ENCODE results near the gene CIAO2B. TPM values are rescaled to one million over a fixed set of nuclear protein-coding genes. Genes with fewer than 3 reads are reported as not detected.

The CIAO2B gene
- total RNA-seq, 1 experiment from 2014 or later: 83.0 TPM

DNA sequence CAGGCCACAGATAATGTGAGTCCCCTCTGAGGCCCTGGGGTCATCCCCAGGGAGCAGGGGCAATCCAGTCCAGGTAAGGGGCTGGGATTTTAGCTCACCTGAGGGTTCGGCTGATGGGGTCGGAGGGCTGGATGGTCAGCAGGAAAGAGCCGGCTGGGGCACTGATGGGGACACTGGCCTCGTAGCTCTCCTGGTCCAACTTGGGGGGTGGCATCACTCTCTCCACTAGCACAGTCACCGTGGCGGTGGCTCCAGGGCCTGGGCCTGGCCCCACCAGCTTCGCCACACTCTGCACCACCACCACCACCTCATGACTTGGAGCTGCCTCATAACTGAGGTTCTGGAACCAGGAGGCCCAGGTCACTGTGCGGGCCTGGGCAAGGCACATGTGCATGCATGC, 22.4 kb downstream of the CIAO2B start:
- no peak overlapping the region for H4K8ac ChIP-seq (replicated peaks; ENCODE audit: insufficient read length, low read depth, low read length)
- H2AFZ ChIP-seq (ENCODE audit: low read length): no peak overlapping the region
- no peaks in the 10 kb centered on the region for H3K23me2 ChIP-seq (ENCODE audit: insufficient read length, low read depth, low read length, poor library complexity, severe bottlenecking)
- no peaks in the 10 kb centered on the region for H3K79me1 ChIP-seq (ENCODE audit: insufficient read depth, low read depth, low read length, poor library complexity, severe bottlenecking)
- no CpG with 5 or more reads among the region's 8 CpGs for WGBS (ENCODE audit: extremely low coverage, insufficient read length, low lambda C conversion rate)
- Mint-ChIP-seq H3K27me3 (ENCODE audit: low read depth) (peaks cover 43% of the 10 kb centered on the region), H3K36me3 (ENCODE audit: insufficient read depth in 1 of 3, low read depth in 3 of 3) (no peaks in the 10 kb centered on the region; a peak in 1 of 7 replicates), H3K4me3 (no peak overlapping the region), H3K9me3 (no peaks in the 10 kb centered on the region), H3K4me1 (peaks cover 0 to 5% of the 10 kb centered on the region in 2 experiments; a peak in 2 of 4 replicates), H3K27ac (no peak overlapping the region)
- no peak overlapping the region for H2BK12ac ChIP-seq (ENCODE audit: insufficient read length, low read depth, low read length)
- H3K9me3 ChIP-seq (ENCODE audit: control insufficient read depth, low read depth, low read length): no peaks in the 10 kb centered on the region
- H3K18ac ChIP-seq (ENCODE audit: insufficient read length, low read depth, low read length): no peak overlapping the region
- H3K4me1 ChIP-seq (ENCODE audit: insufficient read depth, low read length): no peaks in the 10 kb centered on the region
- H4K91ac ChIP-seq (ENCODE audit: insufficient read length, low read depth, low read length): no peak overlapping the region
- no peak overlapping the region for H3K14ac ChIP-seq (ENCODE audit: insufficient read depth, low read length)
- no peaks in the 10 kb centered on the region for H3K79me2 ChIP-seq (ENCODE audit: insufficient read depth, low read length)
- H3K27me3 ChIP-seq (ENCODE audit: insufficient read depth, low read length): no peaks in the 10 kb centered on the region
- no peak overlapping the region for H3K23ac ChIP-seq (ENCODE audit: insufficient read length, low read depth, low read length)
- no peak overlapping the region for H2BK15ac ChIP-seq (ENCODE audit: low read depth, low read length)
- TF ChIP-seq, protein P1, sequence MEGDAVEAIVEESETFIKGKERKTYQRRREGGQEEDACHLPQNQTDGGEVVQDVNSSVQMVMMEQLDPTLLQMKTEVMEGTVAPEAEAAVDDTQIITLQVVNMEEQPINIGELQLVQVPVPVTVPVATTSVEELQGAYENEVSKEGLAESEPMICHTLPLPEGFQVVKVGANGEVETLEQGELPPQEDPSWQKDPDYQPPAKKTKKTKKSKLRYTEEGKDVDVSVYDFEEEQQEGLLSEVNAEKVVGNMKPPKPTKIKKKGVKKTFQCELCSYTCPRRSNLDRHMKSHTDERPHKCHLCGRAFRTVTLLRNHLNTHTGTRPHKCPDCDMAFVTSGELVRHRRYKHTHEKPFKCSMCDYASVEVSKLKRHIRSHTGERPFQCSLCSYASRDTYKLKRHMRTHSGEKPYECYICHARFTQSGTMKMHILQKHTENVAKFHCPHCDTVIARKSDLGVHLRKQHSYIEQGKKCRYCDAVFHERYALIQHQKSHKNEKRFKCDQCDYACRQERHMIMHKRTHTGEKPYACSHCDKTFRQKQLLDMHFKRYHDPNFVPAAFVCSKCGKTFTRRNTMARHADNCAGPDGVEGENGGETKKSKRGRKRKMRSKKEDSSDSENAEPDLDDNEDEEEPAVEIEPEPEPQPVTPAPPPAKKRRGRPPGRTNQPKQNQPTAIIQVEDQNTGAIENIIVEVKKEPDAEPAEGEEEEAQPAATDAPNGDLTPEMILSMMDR (conservative IDR thresholded peaks at IDR 0.05): no peak
- no peak overlapping the region for H3T11ph ChIP-seq (ENCODE audit: low read length)
- no peak overlapping the region for H2BK20ac ChIP-seq (ENCODE audit: low read depth, low read length, poor library complexity, severe bottlenecking)
- no peak overlapping the region for H3K4ac ChIP-seq (ENCODE audit: low read depth, low read length)
- H3K9ac ChIP-seq (ENCODE audit: extremely low read depth, insufficient read length, low read length): no peak overlapping the region
- no peak overlapping the region for H4K5ac ChIP-seq (ENCODE audit: insufficient read length, low read depth, low read length)
- H2BK120ac ChIP-seq (ENCODE audit: low read depth, low read length, poor library complexity, severe bottlenecking): no peak overlapping the region
- H4K20me1 ChIP-seq (ENCODE audit: control insufficient read depth, insufficient read depth, insufficient read length): no peaks in the 10 kb centered on the region
- no peak overlapping the region for H2BK5ac ChIP-seq (ENCODE audit: insufficient read length, low read length)
- no peak for DNase-seq
- no peak overlapping the region for H3K27ac ChIP-seq (ENCODE audit: insufficient read length, low read depth, low read length)
- H3K4me2 ChIP-seq (ENCODE audit: insufficient read depth, insufficient read length, low read length): no peak overlapping the region
- H3K56ac ChIP-seq (ENCODE audit: insufficient read length, low read depth, low read length): no peak overlapping the region
- H2AK5ac ChIP-seq (ENCODE audit: insufficient read length, low read length): no peak overlapping the region
